Activated naive CD8-positive, alpha-beta T cell treated with anti-CD3 and anti-CD28 coated beads, Interleukin-2, amount 50 U/mL, for 16 hours (primary cell): ENCODE results near the gene NEU4.

Experiments
- DNase-seq: peaks from one replicate; pipeline ENCODE4 v3.0.0-alpha.2; 2020; ENCODE audit warnings: low read depth, low spot score

NEU4 gene

DNA sequence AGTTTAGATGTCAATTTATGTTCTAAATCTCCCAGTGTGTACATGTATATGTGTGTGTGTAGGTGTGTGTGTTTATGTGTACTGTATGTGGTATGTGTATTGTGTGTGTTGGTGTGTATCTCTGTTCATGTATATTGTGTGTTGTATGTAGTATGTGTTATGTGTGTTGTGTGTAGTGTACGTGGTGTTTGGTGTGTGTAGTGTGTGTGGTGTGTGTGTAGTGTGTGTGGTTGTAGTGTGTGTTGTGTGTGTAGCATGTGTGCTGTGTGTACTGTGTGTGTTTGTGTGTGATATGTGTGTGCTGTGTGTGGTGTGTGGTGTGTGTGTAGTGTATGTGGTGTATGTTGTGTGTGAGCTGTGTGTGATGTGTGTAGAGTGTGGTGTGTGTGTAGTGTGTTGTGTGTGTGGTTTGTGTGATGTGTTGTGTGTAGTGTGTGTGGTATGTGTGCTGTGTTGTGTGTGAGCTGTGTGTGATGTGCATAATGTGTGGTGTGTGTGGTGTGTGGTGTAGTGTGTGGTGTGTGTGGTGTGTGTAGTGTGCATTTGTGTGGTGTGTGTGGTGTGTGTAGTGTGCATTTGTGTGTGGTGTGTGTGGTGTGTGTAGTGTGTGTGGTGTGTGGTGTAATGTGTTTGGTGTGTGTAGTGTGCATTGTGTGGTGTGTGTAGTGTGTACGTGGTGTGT is 55.3 kb downstream of the NEU4 start:
- DNase-seq = no peak

DNA sequence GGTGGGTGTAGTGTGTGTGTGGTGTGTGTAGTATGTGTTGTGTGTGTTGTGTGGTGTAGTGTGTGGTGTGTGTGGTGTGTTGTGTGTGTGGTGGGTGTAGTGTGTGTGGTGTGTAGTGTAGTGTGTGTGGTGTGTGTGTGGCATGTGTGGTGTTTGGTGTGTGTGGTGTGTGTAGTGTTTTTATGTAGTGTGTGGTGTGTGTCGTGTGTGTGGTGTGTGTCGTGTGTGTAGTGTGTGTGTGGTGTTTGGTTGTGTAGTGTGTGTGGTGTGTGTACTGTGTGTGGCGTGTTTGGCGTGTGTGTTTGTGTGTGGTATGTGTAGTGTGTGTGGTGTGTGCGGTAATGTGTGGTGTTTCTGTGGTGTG is 55.8 kb downstream of the NEU4 start:
- no peak for DNase-seq

DNA sequence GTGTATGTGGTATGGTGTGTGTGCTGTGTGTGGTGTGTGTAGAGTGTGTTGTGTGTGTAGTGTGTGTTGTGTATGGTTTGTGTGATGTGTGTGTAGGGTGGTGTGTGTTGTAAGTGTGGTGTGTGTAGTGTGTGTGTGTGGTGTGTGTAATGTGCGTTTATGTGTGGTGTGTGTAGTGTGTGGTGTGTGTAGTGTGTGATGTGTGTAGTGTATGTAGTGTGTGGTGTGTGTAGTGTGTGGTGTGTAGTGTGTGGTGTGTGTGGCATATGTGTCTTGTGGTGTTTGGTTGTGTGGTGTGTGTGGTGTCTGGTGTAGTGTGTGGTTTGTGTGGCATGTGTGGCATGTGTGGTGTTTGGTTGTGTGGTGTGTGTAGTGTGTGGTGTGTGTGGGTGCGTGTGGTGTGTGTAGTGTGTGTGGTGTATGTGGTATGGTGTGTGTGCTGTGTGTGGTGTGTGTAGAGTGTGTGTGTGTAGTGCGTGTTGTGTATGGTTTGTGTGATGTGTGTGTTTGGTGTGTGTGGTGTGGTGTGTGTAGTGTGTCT is 56.5 kb downstream of the NEU4 start:
- DNase-seq = no peak

DNA sequence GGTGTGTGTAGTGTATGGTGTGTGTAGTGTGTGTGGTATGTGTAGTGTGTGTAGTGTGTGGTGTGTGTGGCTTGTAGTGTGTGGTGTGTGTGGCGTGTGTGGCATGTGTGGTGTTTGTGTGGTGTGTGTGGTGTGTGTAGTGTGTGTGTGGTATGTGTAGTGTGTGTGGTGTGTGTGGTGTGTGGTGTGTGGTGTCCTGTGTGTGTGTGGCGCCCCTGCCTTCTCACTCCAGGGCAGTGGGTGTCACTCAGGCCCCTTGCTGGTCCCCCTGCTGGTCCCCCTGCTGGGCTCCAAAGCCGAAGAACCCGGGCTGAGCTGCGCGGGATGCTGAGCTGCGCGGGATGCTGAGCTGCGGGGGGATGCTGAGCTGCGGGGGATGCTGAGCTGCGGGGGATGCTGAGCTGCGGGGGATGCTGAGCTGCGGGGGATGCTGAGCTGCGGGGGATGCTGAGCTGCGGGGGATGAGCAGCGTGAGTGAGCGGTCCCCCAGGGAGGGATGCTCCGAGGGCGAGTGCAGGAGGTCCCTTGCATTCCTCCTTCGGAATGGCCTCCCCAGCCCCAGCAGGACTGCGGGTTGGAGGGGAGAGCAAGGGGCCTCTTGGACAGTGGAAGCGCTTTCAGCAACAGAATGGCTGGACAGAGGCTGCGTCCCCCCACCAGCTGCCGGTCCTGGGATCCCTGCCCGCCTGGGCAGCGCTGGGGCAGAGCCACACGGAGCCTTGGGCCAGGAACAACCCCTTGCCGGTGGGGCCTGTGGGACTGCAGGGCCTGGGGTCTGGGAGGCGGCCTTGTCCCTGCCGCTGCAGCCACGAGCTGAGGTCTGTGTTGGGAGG is 57.2 kb downstream of the NEU4 start:
- no peak for DNase-seq
